MM.1S (cell line): ENCODE results near the gene TRABD2B.

Source experiments
- DNase-seq: peaks from one replicate; pipeline ENCODE4 v3.0.0-alpha.2; 2015
- H2AFZ ChIP-seq: fragments of 300-600 bp; sonication (generic); 2 replicates; pipeline ENCODE4 v1.6.0; 2016; ENCODE audit warnings: antibody characterized with exemption, low read length
- H3F3A ChIP-seq: fragments of 300-600 bp; sonication (generic); 2 replicates; pipeline ENCODE4 v1.6.1; 2016; ENCODE audit warnings: mild to moderate bottlenecking, antibody characterized with exemption, low read length, moderate library complexity, mixed read lengths; ENCODE audit not compliant: insufficient read depth
- H3K27ac ChIP-seq: fragments of 300-600 bp; sonication (generic); 2 replicates; pipeline ENCODE4 v1.5.1; 2016; ENCODE audit warnings: mild to moderate bottlenecking, low read length
- H3K27me3 ChIP-seq: fragments of 300-600 bp; sonication (generic); replicated peaks from 2 replicates; pipeline ENCODE4 v1.6.0; 2016; ENCODE audit warnings: low read length; ENCODE audit not compliant: insufficient read depth
- H3K36me3 ChIP-seq: fragments of 300-600 bp; sonication (generic); replicated peaks from 2 replicates; pipeline ENCODE4 v1.6.1; 2016; ENCODE audit warnings: mild to moderate bottlenecking, low read length, mixed read lengths; ENCODE audit not compliant: insufficient read depth
- H3K4me1 ChIP-seq: fragments of 300-600 bp; sonication (generic); 2 replicates; pipeline ENCODE4 v1.6.1; 2016; ENCODE audit warnings: low read length, mixed read lengths
- H3K4me2 ChIP-seq: fragments of 300-600 bp; sonication (generic); 2 replicates; pipeline ENCODE4 v1.6.0; 2016; ENCODE audit warnings: low read depth, low read length
- H3K4me3 ChIP-seq: fragments of 300-600 bp; sonication (generic); 2 replicates; pipeline ENCODE4 v1.5.1; 2016; ENCODE audit warnings: low read length, mixed read lengths
- H3K79me2 ChIP-seq: fragments of 300-600 bp; sonication (generic); 2 replicates; pipeline ENCODE4 v1.6.1; 2016; ENCODE audit warnings: mixed run types, low read length, mixed read lengths
- H3K9ac ChIP-seq: fragments of 300-600 bp; sonication (generic); 2 replicates; pipeline ENCODE4 v1.6.1; 2016; ENCODE audit warnings: low read length, mixed read lengths
- H3K9me2 ChIP-seq: fragments of 300-600 bp; sonication (generic); replicated peaks from 2 replicates; pipeline ENCODE4 v1.6.1; 2016; ENCODE audit warnings: mild to moderate bottlenecking, low read length, mixed read lengths; ENCODE audit not compliant: insufficient read depth
- H3K9me3 ChIP-seq: fragments of 300-600 bp; sonication (generic); replicated peaks from 2 replicates; pipeline ENCODE4 v1.6.1; 2016; ENCODE audit warnings: mild to moderate bottlenecking, low read length, mixed read lengths; ENCODE audit not compliant: insufficient read depth
- H4K20me1 ChIP-seq: fragments of 300-600 bp; sonication (generic); 2 replicates; pipeline ENCODE4 v1.6.1; 2016; ENCODE audit warnings: mild to moderate bottlenecking, low read length, moderate library complexity, mixed read lengths; ENCODE audit not compliant: insufficient read depth
- EZH2 ChIP-seq: fragments of 300-600 bp; sonication (generic); optimal IDR thresholded peaks from 2 replicates; pipeline ENCODE3; 2017; ENCODE audit warnings: low read depth, mild to moderate bottlenecking, antibody characterized with exemption, low read length, mixed read lengths
- EZH2phosphoT487 ChIP-seq: fragments of 300-600 bp; sonication (generic); IDR thresholded peaks from 2 replicates; pipeline ENCODE4 v1.6.1; 2018; ENCODE audit warnings: antibody characterized with exemption, low read length
- TF ChIP-seq, protein P1 (sequence below): fragments of 300-600 bp; sonication (generic); IDR thresholded peaks from 2 replicates; pipeline ENCODE4 v1.5.1; 2016; ENCODE audit warnings: antibody characterized with exemption, low read length, mixed read lengths

TRABD2B gene

DNA sequence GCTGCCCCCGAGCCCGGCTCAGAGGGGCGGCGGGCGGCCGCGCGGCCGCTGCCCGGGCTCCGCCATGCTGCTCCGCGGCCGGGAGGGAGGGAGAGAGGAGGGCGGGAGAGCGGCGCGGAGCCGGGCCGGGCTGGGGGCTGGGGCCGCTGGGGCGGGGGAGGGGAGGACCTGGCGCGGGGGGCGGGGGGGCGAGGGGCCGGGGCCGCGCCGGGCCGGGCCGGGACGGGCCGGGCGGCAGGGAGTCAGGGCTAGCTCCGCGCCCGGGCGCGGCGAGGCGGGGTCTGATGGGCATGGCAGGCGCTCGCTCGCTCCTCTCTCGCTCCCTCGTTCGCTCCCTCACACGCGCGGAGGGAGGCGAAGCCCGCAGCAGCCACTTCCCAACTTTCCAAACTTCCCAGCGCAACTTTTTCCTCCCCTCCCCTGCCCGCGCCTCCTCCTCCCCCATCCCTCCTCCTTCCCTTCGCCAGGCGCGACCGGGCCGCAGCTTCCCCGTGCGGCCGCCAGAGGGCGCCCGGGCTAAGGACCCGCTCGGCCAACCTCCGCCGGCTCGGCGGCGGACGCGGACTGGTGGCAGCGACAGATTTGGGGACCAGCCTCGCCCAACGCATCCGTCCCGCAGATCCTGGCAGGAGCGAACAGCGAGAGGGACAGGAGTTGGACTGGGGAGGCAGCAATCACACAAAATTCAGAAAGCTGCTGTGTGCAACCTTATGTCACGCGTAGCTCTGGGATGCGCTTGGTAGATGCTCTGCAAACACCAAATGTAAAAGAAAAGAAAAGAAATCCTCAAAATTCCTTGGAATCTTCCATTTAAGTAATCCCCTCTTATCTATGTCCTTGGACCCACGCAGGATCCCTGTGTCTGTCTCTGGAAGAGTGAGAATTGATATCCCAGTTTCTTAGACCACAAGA is at the start of gene TRABD2B:
TSS of gene TRABD2B (minus strand) at position 97 of the 912 bp plus-strand sequence.
- no peaks in the 10 kb centered on the region for H3K9me2 ChIP-seq
- H3F3A ChIP-seq, result no peaks in the 10 kb centered on the region
- no peak within 1 kb of the TSS for H3K9ac ChIP-seq
- peak within 1 kb of the TSS; percentile 42 for H3K4me3 ChIP-seq
- H3K27ac ChIP-seq, result no peak within 1 kb of the TSS
- no peak for TF ChIP-seq EZH2phosphoT487
- TF ChIP-seq, protein P1, sequence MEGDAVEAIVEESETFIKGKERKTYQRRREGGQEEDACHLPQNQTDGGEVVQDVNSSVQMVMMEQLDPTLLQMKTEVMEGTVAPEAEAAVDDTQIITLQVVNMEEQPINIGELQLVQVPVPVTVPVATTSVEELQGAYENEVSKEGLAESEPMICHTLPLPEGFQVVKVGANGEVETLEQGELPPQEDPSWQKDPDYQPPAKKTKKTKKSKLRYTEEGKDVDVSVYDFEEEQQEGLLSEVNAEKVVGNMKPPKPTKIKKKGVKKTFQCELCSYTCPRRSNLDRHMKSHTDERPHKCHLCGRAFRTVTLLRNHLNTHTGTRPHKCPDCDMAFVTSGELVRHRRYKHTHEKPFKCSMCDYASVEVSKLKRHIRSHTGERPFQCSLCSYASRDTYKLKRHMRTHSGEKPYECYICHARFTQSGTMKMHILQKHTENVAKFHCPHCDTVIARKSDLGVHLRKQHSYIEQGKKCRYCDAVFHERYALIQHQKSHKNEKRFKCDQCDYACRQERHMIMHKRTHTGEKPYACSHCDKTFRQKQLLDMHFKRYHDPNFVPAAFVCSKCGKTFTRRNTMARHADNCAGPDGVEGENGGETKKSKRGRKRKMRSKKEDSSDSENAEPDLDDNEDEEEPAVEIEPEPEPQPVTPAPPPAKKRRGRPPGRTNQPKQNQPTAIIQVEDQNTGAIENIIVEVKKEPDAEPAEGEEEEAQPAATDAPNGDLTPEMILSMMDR, result peak; percentile 89
- H3K4me2 ChIP-seq, result peak within 1 kb of the TSS; percentile 64
- no peaks in the 10 kb centered on the region for H3K79me2 ChIP-seq
- no peaks in the 10 kb centered on the region for H3K9me3 ChIP-seq
- DNase-seq, result peak; percentile 59
- H2AFZ ChIP-seq, result peak within 1 kb of the TSS; percentile 33
- no peaks in the 10 kb centered on the region for H4K20me1 ChIP-seq
- H3K27me3 ChIP-seq, result peaks cover 8% of the 10 kb centered on the region
- no peaks in the 10 kb centered on the region for H3K36me3 ChIP-seq
- H3K4me1 ChIP-seq, result no peaks in the 10 kb centered on the region

DNA sequence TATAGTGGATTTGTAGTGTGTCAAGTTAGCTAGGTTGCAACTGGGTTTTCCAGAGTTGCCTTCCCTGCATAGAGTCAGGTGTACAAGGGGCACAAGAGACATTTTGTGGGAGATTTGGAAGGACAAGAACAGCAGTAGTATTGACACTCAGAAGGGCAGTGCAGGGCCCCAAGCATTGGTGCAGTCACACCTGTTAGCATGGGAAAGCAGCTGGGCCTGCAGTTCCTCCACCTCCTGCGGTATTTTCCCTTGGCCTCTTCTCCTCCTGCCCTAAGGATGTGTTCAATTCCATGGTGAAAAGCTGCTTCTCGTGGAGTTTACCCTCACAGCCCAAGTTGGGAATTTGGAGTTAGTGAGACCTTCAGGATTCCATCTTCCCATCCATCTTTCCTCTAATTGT is 47.1 kb upstream of the TRABD2B start:
- Histone ChIP-seq H3K4me2 (no peak overlapping the region), H3K79me2 (no peaks in the 10 kb centered on the region), H3K27ac (no peak overlapping the region), H3K36me3 (no peaks in the 10 kb centered on the region), H3K4me1 (no peaks in the 10 kb centered on the region), H4K20me1 (no peaks in the 10 kb centered on the region), H3K9me2 (no peaks in the 10 kb centered on the region), H3F3A (no peaks in the 10 kb centered on the region), H2AFZ (no peak overlapping the region), H3K9ac (no peak overlapping the region), H3K4me3 (no peak overlapping the region), H3K27me3 (no peaks in the 10 kb centered on the region), H3K9me3 (no peaks in the 10 kb centered on the region)
- TF ChIP-seq EZH2, result no peak
- TF ChIP-seq EZH2phosphoT487, result no peak
- TF ChIP-seq, protein P1, result no peak
- DNase-seq, result no peak

DNA sequence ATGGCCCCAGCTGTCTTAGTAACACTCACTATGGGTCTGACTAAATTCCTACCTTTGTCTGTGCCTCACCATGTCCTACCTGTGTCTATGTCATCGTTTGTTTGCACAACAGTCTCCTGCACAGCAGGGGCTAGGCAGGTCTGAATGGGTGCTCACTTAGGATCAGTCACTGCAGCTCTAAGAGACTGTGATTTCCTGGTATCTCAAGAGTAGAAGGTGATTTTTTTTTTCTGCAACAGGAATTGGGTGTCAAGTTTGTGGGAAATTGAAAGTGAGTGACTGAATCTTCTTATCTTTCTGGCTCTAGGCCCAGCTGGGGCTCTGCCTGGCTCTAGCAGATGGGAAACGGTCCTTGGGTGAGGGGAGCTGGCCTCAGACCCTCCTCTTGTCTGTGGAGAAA is 46.4 kb upstream of the TRABD2B start:
- no peaks in the 10 kb centered on the region for H3K9me3 ChIP-seq
- H3K27ac ChIP-seq, result no peak overlapping the region
- H3K27me3 ChIP-seq, result no peaks in the 10 kb centered on the region
- no peaks in the 10 kb centered on the region for H4K20me1 ChIP-seq
- H3K79me2 ChIP-seq, result no peaks in the 10 kb centered on the region
- H3K9ac ChIP-seq, result no peak overlapping the region
- H3K4me1 ChIP-seq, result no peaks in the 10 kb centered on the region
- no peaks in the 10 kb centered on the region for H3K9me2 ChIP-seq
- no peak overlapping the region for H2AFZ ChIP-seq
- H3F3A ChIP-seq, result no peaks in the 10 kb centered on the region
- TF ChIP-seq EZH2 (no peak), EZH2phosphoT487 (no peak)
- TF ChIP-seq, protein P1, result no peak
- H3K4me2 ChIP-seq, result no peak overlapping the region
- H3K4me3 ChIP-seq, result no peak overlapping the region
- DNase-seq, result no peak
- no peaks in the 10 kb centered on the region for H3K36me3 ChIP-seq
